Smooth muscle cell (in vitro differentiated cells): Measurements from ENCODE around the gene NTN5. TPM values are rescaled to one million over a fixed set of nuclear protein-coding genes. Genes with fewer than 3 reads are reported as not detected.

Source experiments
- DNase-seq: peaks from one replicate; lab custom pipeline; 2025; ENCODE audit not compliant: unreplicated experiment; lab: John Stamatoyannopoulos, UW
- H2AFZ ChIP-seq: fragments of 200-600 bp; sonication (generic); 2 replicates; pipeline ENCODE4 v1.6.0; 2016; ENCODE audit warnings: antibody characterized with exemption, low read depth, mild to moderate bottlenecking
- H3F3A ChIP-seq: fragments of 200-600 bp; sonication (generic); 2 replicates; pipeline ENCODE4 v1.6.0; 2017; ENCODE audit warnings: antibody characterized with exemption, low read depth
- H3K27ac ChIP-seq: fragments of 200-600 bp; sonication (generic); 2 replicates; pipeline ENCODE4 v1.5.1; 2016; ENCODE audit warnings: low read depth, mild to moderate bottlenecking
- H3K27me3 ChIP-seq: fragments of 200-600 bp; sonication (generic); 2 replicates; pipeline ENCODE4 v1.6.1; 2016; ENCODE audit warnings: low read depth, mild to moderate bottlenecking
- H3K36me3 ChIP-seq: fragments of 200-600 bp; sonication (generic); 2 replicates; pipeline ENCODE4 v1.5.1; 2016; ENCODE audit warnings: low read depth
- H3K4me1 ChIP-seq: fragments of 200-600 bp; sonication (generic); 2 replicates; pipeline ENCODE4 v1.5.1; 2016; ENCODE audit warnings: low read depth
- H3K4me2 ChIP-seq: fragments of 200-600 bp; sonication (generic); 2 replicates; pipeline ENCODE4 v1.6.0; 2016; ENCODE audit warnings: mild to moderate bottlenecking
- H3K4me3 ChIP-seq: fragments of 200-600 bp; sonication (generic); 2 replicates; pipeline ENCODE4 v1.5.1; 2016; ENCODE audit warnings: mild to moderate bottlenecking
- H3K79me2 ChIP-seq: fragments of 200-600 bp; sonication (generic); 2 replicates; pipeline ENCODE4 v1.6.0; 2016; ENCODE audit warnings: low read depth, mild to moderate bottlenecking
- H3K9ac ChIP-seq: fragments of 200-600 bp; sonication (generic); 2 replicates; pipeline ENCODE4 v1.6.0; 2016; ENCODE audit warnings: low read depth
- H3K9me3 ChIP-seq: fragments of 200-600 bp; sonication (generic); replicated peaks from 2 replicates; pipeline ENCODE4 v1.5.1; 2016; ENCODE audit warnings: low read depth
- H4K20me1 ChIP-seq: fragments of 200-600 bp; sonication (generic); 2 replicates; pipeline ENCODE4 v1.6.0; 2016; ENCODE audit warnings: low read depth
- WGBS: methylation state at CpG from one replicate; pipeline ENCODE4 v1.1.7; 2016; ENCODE audit warnings: low lambda C conversion rate; 5-methylcytosine and 5-hydroxymethylcytosine counted together
- polyA plus RNA-seq: library from polyadenylated mRNA; unstranded; fragments of >200 nt; fragmentation: Nextera tagmentation; extraction: Ambion mirVana; gene quantifications from 2 replicates; pipeline ENCODE4 v1.2.1, GENCODE V29; 2016
- total RNA-seq: library from RNA; depleted of rRNA; stranded (reverse); fragments of >200 nt; gene quantifications from 2 replicates; pipeline ENCODE4 v1.2.3, GENCODE V29; 2014
- TF ChIP-seq, protein P1 (sequence below): fragments of 200-600 bp; sonication (generic); IDR thresholded peaks from 2 replicates; pipeline ENCODE4 v1.5.1; 2017; ENCODE audit warnings: borderline replicate concordance, mild to moderate bottlenecking, antibody characterized with exemption; ENCODE audit not compliant: insufficient read depth, poor library complexity, severe bottlenecking

The NTN5 gene
- total and polyA plus RNA-seq, 2 experiments from 2014 or later, result 0.22 TPM; not detected in 1

DNA sequence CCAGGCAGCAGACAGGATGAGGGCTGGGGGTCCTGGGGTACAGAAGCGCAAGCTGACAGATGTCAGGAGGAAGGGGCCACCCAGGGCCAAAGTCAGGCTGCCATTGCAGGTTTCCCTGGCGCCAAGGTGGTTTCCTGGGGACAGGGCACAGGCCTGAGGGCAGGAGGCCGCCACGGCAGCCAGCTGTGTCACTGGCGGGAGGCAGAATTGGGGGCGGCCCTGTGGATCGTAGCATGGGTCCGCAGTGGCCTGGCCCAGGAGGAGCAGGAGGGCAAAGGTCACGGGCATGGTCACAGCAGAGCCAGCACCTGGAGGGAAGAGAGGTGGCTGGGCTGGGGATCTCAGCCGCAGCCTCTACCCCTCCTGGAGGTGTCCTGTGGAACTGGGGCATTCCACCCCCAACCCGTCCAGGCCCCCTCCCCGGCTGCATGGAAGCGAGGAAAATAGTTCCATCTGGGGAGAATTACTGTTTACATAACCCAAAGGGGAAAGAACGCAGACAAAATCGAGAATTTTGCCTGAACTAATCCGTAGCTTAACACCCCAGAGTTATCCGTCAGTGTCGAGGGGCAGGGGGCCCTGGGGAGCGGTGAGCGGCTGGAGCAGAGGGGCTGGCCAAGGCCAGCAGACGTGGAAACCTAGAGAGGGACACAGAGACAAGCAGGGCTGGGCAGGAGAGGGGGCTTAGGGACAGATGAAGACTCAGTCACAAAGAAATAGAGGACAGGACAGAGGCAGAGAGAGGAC lies 1.9 kb downstream of the NTN5 start:
- WGBS, result 83% methylated on average over 21 of the region's 21 CpGs
- H3K4me3 ChIP-seq, result no peak overlapping the region
- H3K4me2 ChIP-seq, result no peak overlapping the region
- TF ChIP-seq, protein P1, sequence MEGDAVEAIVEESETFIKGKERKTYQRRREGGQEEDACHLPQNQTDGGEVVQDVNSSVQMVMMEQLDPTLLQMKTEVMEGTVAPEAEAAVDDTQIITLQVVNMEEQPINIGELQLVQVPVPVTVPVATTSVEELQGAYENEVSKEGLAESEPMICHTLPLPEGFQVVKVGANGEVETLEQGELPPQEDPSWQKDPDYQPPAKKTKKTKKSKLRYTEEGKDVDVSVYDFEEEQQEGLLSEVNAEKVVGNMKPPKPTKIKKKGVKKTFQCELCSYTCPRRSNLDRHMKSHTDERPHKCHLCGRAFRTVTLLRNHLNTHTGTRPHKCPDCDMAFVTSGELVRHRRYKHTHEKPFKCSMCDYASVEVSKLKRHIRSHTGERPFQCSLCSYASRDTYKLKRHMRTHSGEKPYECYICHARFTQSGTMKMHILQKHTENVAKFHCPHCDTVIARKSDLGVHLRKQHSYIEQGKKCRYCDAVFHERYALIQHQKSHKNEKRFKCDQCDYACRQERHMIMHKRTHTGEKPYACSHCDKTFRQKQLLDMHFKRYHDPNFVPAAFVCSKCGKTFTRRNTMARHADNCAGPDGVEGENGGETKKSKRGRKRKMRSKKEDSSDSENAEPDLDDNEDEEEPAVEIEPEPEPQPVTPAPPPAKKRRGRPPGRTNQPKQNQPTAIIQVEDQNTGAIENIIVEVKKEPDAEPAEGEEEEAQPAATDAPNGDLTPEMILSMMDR, result no peak
- H3K27ac ChIP-seq, result no peak overlapping the region
- H3K27me3 ChIP-seq, result no peaks in the 10 kb centered on the region
- no peak overlapping the region for H3K9ac ChIP-seq
- H4K20me1 ChIP-seq, result no peaks in the 10 kb centered on the region
- peaks cover 7% of the 10 kb centered on the region for H3K4me1 ChIP-seq
- no peaks in the 10 kb centered on the region for H3K9me3 ChIP-seq
- no peaks in the 10 kb centered on the region for H3K36me3 ChIP-seq
- no peaks in the 10 kb centered on the region for H3F3A ChIP-seq
- no peak for DNase-seq
- H2AFZ ChIP-seq, result no peak overlapping the region
- H3K79me2 ChIP-seq, result no peaks in the 10 kb centered on the region

DNA sequence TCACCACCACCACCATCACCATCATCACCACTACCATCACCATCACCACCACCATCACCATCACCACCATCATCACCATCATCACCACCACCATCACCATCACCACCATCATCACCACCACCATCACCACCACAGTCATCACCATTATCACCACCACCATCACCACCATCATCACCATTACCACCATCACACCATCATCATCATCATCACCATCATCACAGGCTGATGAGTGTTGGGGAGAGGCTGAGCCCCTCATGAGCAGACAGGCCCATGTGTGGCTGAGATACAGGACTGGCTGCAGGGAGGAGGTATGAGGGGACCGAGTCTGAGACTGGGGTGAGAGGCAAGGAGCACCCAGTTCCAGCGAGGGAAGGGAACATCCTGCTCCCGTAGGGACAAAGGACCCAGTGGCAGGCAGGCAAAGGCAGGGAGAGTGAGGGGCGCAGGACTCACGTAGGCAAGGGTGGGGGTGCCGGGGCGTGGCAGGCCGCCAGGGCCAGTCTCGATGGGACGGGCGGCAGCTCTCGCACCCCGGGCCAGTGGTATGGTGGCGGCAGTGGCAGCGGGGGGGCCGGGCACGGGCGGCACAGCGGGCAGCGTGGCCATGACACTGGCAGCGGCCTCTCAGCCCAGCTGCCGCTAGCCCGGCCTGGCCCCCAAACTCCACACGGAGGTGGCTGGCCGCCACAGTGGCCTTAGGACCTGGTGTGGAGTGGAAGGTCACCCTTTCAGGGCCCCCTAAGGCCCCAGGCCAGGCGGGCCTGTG lies 2.7 kb downstream of the NTN5 start:
- TF ChIP-seq, protein P1, result no peak
- Histone ChIP-seq H3F3A (no peaks in the 10 kb centered on the region), H3K36me3 (no peaks in the 10 kb centered on the region), H2AFZ (no peak overlapping the region), H3K27me3 (no peaks in the 10 kb centered on the region), H3K4me3 (no peak overlapping the region), H3K79me2 (no peaks in the 10 kb centered on the region), H3K9ac (no peak overlapping the region), H3K27ac (no peak overlapping the region), H3K4me1 (peaks cover 7% of the 10 kb centered on the region), H4K20me1 (no peaks in the 10 kb centered on the region), H3K4me2 (no peak overlapping the region), H3K9me3 (no peaks in the 10 kb centered on the region)
- DNase-seq, result no peak
- 96% methylated on average over 17 of the region's 26 CpGs for WGBS

DNA sequence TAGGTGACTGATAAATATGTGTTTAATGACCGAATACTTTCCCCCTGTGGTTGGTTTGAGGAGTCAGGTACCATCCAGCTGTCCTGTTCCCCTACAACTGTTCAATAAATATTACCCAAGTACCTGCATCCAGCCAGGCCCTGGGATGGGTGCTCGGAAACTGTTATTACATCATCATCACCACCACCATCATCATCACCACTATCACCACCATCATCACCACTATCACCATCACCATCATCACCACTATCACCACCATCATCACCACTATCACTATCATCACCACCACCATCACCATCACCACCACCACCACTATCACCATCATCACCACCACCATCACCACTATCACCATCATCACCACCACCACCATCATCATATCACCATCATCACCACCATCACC lies 4.1 kb downstream of the NTN5 start:
- no peaks in the 10 kb centered on the region for H3K36me3 ChIP-seq
- H3K27ac ChIP-seq, result no peak overlapping the region
- DNase-seq, result no peak
- H3K4me3 ChIP-seq, result no peak overlapping the region
- H3K9me3 ChIP-seq, result no peaks in the 10 kb centered on the region
- no peaks in the 10 kb centered on the region for H3K27me3 ChIP-seq
- 100% methylated on average over 2 of the region's 2 CpGs for WGBS
- peaks cover 6% of the 10 kb centered on the region for H3K4me1 ChIP-seq
- no peak overlapping the region for H3K4me2 ChIP-seq
- no peaks in the 10 kb centered on the region for H4K20me1 ChIP-seq
- H2AFZ ChIP-seq, result no peak overlapping the region
- no peaks in the 10 kb centered on the region for H3K79me2 ChIP-seq
- H3F3A ChIP-seq, result no peaks in the 10 kb centered on the region
- H3K9ac ChIP-seq, result no peak overlapping the region
- TF ChIP-seq, protein P1, result no peak
